HL-60 (cell line): Measurements from ENCODE around the gene XYLT1.

Experiments used
- DNase-seq, 2 experiments: peaks; one replicate each; pipeline ENCODE4 v3.0.0-alpha.2; 2010 to 2020; ENCODE audit warnings: low read depth in 1 of 2, low spot score in 1 of 2
- H3K27ac ChIP-seq: fragments of 250-450 bp; sonication (Bioruptor Pico); replicated peaks from 2 replicates; pipeline ENCODE4 v1.5.1; 2020; ENCODE audit warnings: mild to moderate bottlenecking, moderate library complexity
- H3K27me3 ChIP-seq: fragments of 250-450 bp; sonication (Bioruptor Pico); 2 replicates; pipeline ENCODE4 v1.5.1; 2021; ENCODE audit warnings: mild to moderate bottlenecking, moderate library complexity; ENCODE audit not compliant: insufficient read depth, poor library complexity, severe bottlenecking
- H3K4me3 ChIP-seq: replicated peaks from 2 replicates; pipeline ENCODE4 v1.5.1; 2011; ENCODE audit warnings: mild to moderate bottlenecking, control low read depth, low read length; ENCODE audit not compliant: insufficient read depth
- GABPA ChIP-seq: IDR thresholded peaks from 2 replicates; pipeline ENCODE4 v1.6.1; 2012; ENCODE audit warnings: low read depth
- POLR2AphosphoS5 ChIP-seq: IDR thresholded peaks from 2 replicates; pipeline ENCODE4 v1.6.1; 2012; ENCODE audit warnings: low read depth
- SPI1 ChIP-seq: IDR thresholded peaks from 2 replicates; pipeline ENCODE4 v1.6.1; 2012; ENCODE audit warnings: low read depth, mild to moderate bottlenecking, borderline replicate concordance
- TF ChIP-seq, protein P1 (sequence below): IDR thresholded peaks from one replicate; pipeline ENCODE4 v1.5.1; 2011; ENCODE audit warnings: low read length, control low read depth, inconsistent platforms; ENCODE audit not compliant: insufficient read depth
- TF ChIP-seq, protein P2 (sequence below): IDR thresholded peaks from 2 replicates; pipeline ENCODE4 v1.6.1; 2012; ENCODE audit warnings: low read depth; ENCODE audit not compliant: insufficient replicate concordance

XYLT1 gene

DNA sequence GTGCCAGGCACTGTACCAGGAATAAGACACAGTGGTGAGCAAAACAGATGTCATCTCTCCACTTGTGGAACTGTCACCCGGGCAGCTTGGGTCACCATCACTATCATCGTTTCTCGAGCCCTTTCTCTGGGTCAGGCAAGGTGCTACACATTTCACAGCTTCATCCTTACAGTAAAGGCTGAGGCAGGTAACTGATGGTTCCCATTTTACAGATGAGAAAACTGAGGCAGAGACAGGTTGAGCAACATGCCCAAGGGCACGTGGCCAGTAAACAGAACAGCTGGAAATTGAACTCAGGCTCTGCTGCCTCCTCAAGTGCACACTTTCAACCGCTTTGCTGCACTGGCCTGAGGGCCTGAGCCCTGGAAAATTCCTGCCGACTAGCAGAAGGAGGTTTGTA, 294.6 kb downstream of the XYLT1 start:
- Histone ChIP-seq H3K27me3 (no peaks in the 10 kb centered on the region), H3K4me3 (no peak overlapping the region), H3K27ac (no peak overlapping the region)
- no peak for DNase-seq
- TF ChIP-seq SPI1 (no peak), POLR2AphosphoS5 (no peak), GABPA (no peak)
- TF ChIP-seq, protein P1, sequence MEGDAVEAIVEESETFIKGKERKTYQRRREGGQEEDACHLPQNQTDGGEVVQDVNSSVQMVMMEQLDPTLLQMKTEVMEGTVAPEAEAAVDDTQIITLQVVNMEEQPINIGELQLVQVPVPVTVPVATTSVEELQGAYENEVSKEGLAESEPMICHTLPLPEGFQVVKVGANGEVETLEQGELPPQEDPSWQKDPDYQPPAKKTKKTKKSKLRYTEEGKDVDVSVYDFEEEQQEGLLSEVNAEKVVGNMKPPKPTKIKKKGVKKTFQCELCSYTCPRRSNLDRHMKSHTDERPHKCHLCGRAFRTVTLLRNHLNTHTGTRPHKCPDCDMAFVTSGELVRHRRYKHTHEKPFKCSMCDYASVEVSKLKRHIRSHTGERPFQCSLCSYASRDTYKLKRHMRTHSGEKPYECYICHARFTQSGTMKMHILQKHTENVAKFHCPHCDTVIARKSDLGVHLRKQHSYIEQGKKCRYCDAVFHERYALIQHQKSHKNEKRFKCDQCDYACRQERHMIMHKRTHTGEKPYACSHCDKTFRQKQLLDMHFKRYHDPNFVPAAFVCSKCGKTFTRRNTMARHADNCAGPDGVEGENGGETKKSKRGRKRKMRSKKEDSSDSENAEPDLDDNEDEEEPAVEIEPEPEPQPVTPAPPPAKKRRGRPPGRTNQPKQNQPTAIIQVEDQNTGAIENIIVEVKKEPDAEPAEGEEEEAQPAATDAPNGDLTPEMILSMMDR = no peak
- TF ChIP-seq, protein P2, sequence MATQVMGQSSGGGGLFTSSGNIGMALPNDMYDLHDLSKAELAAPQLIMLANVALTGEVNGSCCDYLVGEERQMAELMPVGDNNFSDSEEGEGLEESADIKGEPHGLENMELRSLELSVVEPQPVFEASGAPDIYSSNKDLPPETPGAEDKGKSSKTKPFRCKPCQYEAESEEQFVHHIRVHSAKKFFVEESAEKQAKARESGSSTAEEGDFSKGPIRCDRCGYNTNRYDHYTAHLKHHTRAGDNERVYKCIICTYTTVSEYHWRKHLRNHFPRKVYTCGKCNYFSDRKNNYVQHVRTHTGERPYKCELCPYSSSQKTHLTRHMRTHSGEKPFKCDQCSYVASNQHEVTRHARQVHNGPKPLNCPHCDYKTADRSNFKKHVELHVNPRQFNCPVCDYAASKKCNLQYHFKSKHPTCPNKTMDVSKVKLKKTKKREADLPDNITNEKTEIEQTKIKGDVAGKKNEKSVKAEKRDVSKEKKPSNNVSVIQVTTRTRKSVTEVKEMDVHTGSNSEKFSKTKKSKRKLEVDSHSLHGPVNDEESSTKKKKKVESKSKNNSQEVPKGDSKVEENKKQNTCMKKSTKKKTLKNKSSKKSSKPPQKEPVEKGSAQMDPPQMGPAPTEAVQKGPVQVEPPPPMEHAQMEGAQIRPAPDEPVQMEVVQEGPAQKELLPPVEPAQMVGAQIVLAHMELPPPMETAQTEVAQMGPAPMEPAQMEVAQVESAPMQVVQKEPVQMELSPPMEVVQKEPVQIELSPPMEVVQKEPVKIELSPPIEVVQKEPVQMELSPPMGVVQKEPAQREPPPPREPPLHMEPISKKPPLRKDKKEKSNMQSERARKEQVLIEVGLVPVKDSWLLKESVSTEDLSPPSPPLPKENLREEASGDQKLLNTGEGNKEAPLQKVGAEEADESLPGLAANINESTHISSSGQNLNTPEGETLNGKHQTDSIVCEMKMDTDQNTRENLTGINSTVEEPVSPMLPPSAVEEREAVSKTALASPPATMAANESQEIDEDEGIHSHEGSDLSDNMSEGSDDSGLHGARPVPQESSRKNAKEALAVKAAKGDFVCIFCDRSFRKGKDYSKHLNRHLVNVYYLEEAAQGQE = no peak

DNA sequence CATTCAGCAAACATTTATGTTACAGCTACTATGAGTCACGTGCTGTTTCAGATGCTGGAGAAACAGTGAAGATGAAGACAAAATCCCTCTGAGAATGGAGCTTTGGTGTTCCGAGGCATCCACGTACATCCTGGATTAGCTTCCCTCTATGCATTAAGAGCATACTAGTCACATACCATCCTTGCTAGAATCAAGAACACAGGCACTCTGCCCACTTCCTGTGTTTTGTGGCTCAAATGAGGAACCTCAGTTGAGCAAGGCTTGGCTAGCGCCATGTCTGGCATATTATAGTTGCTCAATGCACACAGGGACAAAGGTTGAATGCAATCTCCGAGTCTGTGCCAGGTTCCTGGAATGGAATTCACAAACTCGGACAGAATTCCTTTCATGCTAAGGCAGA, 297.5 kb downstream of the XYLT1 start:
- peak overlapping the region; percentile 94 for H3K27ac ChIP-seq
- H3K27me3 ChIP-seq = no peaks in the 10 kb centered on the region
- H3K4me3 ChIP-seq = no peak overlapping the region
- TF ChIP-seq GABPA (peak; percentile 34; the same call in 1 of the 2 replicates), POLR2AphosphoS5 (peak; percentile 95), SPI1 (peak; percentile 95)
- TF ChIP-seq, protein P2 = peak; percentile 44
- TF ChIP-seq, protein P1 = no peak
- peak; percentile 90 to 97 for DNase-seq

- Histone ChIP-seq H3K27ac (peak overlapping the region; percentile 94), H3K4me3 (no peak overlapping the region), H3K27me3 (no peaks in the 10 kb centered on the region)
- peak; percentile 79 to 92 for DNase-seq
- TF ChIP-seq SPI1 = peak; percentile 88
- TF ChIP-seq POLR2AphosphoS5 = peak; percentile 27; the same call in 1 of the 2 replicates
- TF ChIP-seq, protein P2 = no peak
- TF ChIP-seq, protein P1 = no peak
- no peak for TF ChIP-seq GABPA
Observed at GRCh38 chr16:17171250-17172143, 299.3 kb downstream of the XYLT1 start.
